ENCODE results near the gene TRH. TPM values are rescaled to one million over a fixed set of nuclear protein-coding genes. Genes with fewer than 3 reads are reported as not detected.
A peak's percentile ranks its signal among the peaks of the same experiment; 100 is the strongest.

The TRH gene
- total and polyA plus RNA-seq, 2 of the 4 experiments (the other 2 are of a cell fraction): not detected

GRCh38 chr3:129934234-129935123 lies 40.0 kb upstream of the TRH start (continued):
- TF ChIP-seq ELK1 (IDR thresholded peaks at IDR 0.05; ENCODE audit: borderline replicate concordance, low read depth, low read length): no peak

GRCh38 chr3:129936757-129937156 lies 37.8 kb upstream of the TRH start:
- Histone ChIP-seq H3K14ac (replicated peaks; ENCODE audit: low read depth, low read length) (no peak overlapping the region), H2AK5ac (ENCODE audit: low read depth, low read length) (no peak overlapping the region), H4K5ac (ENCODE audit: low read depth, low read length) (no peak overlapping the region), H3K36me3 (ENCODE audit: control insufficient read depth, insufficient read depth, low read length) (no peaks in the 10 kb centered on the region), H4K20me1 (ENCODE audit: insufficient read depth, low read length) (no peaks in the 10 kb centered on the region), H2BK15ac (ENCODE audit: low read depth, low read length) (no peak overlapping the region), H3K56ac (ENCODE audit: extremely low read depth, insufficient read depth, low read length) (no peak overlapping the region), H3K27me3 (ENCODE audit: control insufficient read depth, insufficient read depth, low read length) (peaks cover 26% of the 10 kb centered on the region), H2AK9ac (replicated peaks; ENCODE audit: low read depth, low read length, poor library complexity) (no peak overlapping the region), H2BK5ac (ENCODE audit: low read depth, low read length, poor library complexity, severe bottlenecking) (no peak overlapping the region), H3K18ac (ENCODE audit: low read depth, low read length) (no peak overlapping the region), H3K9me3 (ENCODE audit: control insufficient read depth, insufficient read depth, low read length) (no peaks in the 10 kb centered on the region; the same call in 1 of the 2 replicates), H3K27ac (ENCODE audit: insufficient read depth, low read length) (no peak overlapping the region), H3K4me2 (ENCODE audit: low read depth, low read length) (peak overlapping the region; percentile 59; the same call in 1 of the 2 replicates), H3K9me1 (ENCODE audit: insufficient read depth, low read length) (no peaks in the 10 kb centered on the region), H2BK20ac (ENCODE audit: low read depth, low read length) (no peak overlapping the region), H4K8ac (ENCODE audit: low read depth in 2 of 2, low read length in 2 of 2) (no peak overlapping the region), H2AFZ (replicated peaks; ENCODE audit: low read length, poor library complexity) (no peak overlapping the region), H4K91ac (ENCODE audit: insufficient read depth, low read depth, low read length) (no peak overlapping the region), H2BK120ac (ENCODE audit: low read depth, low read length) (no peak overlapping the region), H3K9ac (ENCODE audit: low read depth, low read length) (no peak overlapping the region), H3K23ac (ENCODE audit: low read depth, low read length) (no peak overlapping the region), H3K79me1 (ENCODE audit: low read depth in 1 of 2, low read length in 2 of 2) (no peaks in the 10 kb centered on the region), H3K4me1 (ENCODE audit: control insufficient read depth, insufficient read depth, low read length) (0 out of 2 replicates have a peak, but pooled peaks cover 2% of the 10 kb centered on the region), H3K4ac (ENCODE audit: low read depth, low read length) (no peak overlapping the region), H3K4me3 (ENCODE audit: insufficient read depth, low read depth, low read length) (peak overlapping the region; percentile 34; the same call in 1 of the 2 replicates)
- no TSS peak for BruUV-seq (replicated peaks)
- ChIA-PET POLR2A (ENCODE audit: unreplicated experiment) (no interaction called here), CTCF (no interaction called here)
- DNase-seq: peak; percentile 28
- in situ Hi-C loops (cut with MboI; ENCODE audit: low sequenced_read_pairs) (loop anchor here (10.0 kb wide), 1 partner anchor 282 kb away; no protein-coding TSS in a partner anchor), intact Hi-C loops (cut with micrococcal nuclease) (no loop called here), dilution Hi-C loops (cut with HindIII; ENCODE audit: low sequenced_read_pairs, unreplicated experiment) (no loop called here)
- no peak for TF ChIP-seq MAFK (IDR thresholded peaks at IDR 0.05; ENCODE audit: low read depth, low read length)
- no peak for TF ChIP-seq CHD1 (IDR thresholded peaks at IDR 0.05; ENCODE audit: low read depth, low read length)
- no peak for TF ChIP-seq ELK1 (IDR thresholded peaks at IDR 0.05; ENCODE audit: borderline replicate concordance, low read depth, low read length)
- no peak for TF ChIP-seq MXI1 (IDR thresholded peaks at IDR 0.05; ENCODE audit: borderline replicate concordance, low read depth, low read length)
- no peak for TF ChIP-seq RCOR1 (IDR thresholded peaks at IDR 0.05; ENCODE audit: insufficient replicate concordance, low read length)
- TF ChIP-seq USF2 (IDR thresholded peaks at IDR 0.05; ENCODE audit: low read depth, low read length): peak; percentile 68; the same call in 1 of the 2 replicates
- TF ChIP-seq BHLHE40 (IDR thresholded peaks at IDR 0.05; ENCODE audit: low read depth, low read length): no peak
- WGBS, 2 experiments (ENCODE audit: extremely low coverage in 2 of 2, insufficient read length in 1 of 2): no CpG with 5 or more reads among the region's 6 CpGs
- ATAC-seq (ENCODE audit: low read depth): no peak; the same call in 1 of the 2 replicates
